ENCODE measurements around the gene ADTRP. TPM values are rescaled to one million over a fixed set of nuclear protein-coding genes. Genes with fewer than 3 reads are reported as not detected.

The ADTRP gene
- total RNA-seq, 2 experiments from 2014 or later: not detected

DNA sequence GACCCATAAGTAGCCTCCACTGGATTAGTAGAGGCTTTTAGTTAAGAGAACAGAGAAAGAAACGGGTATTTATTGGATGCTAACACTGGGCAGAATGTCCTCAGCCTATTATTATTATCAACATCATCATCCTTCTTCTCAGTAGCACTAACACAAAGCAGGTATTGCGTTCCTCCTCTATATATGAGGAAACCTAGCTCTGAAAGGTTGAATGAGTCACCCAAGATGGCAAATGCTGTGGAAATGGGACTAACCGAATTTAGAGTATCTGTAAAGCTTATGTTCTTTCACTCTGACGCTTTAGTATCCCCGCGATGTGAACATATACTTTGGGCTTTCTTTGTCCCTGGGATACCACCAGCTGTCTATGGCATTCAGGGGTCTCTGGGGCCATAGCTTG lies 77.0 kb downstream of the ADTRP start:
- H3K9me2 ChIP-seq (ENCODE audit: insufficient read depth, low read length): no peaks in the 10 kb centered on the region
- BruUV-seq (replicated peaks): no TSS peak
- H3K36me3 ChIP-seq (ENCODE audit: insufficient read depth, low read length): no peaks in the 10 kb centered on the region
- no peak overlapping the region for H3K4me3 ChIP-seq (ENCODE audit: low read depth, low read length, poor library complexity, severe bottlenecking)
- H3K27ac ChIP-seq (ENCODE audit: low read depth, low read length, poor library complexity, severe bottlenecking): no peak overlapping the region
- H4K20me1 ChIP-seq (ENCODE audit: insufficient read depth, low read length): no peaks in the 10 kb centered on the region
- no peak overlapping the region for H2AFZ ChIP-seq (ENCODE audit: low read length)
- intact Hi-C loops (cut with micrococcal nuclease; ENCODE audit: unreplicated experiment): loop anchor here (5.0 to 10.0 kb wide), 2 partner anchors 373 to 586 kb away; no protein-coding TSS in a partner anchor
- DNase-seq (ENCODE audit: low spot score): no peak
- H3K4me1 ChIP-seq (ENCODE audit: insufficient read depth, low read length, poor library complexity, severe bottlenecking): no peaks in the 10 kb centered on the region
- H3K4me2 ChIP-seq (ENCODE audit: low read length): no peak overlapping the region
- no peaks in the 10 kb centered on the region for H3K9me3 ChIP-seq (ENCODE audit: low read length)
- no peaks in the 10 kb centered on the region for H3K79me2 ChIP-seq (ENCODE audit: insufficient read depth, low read depth, low read length)
- no peak for TF ChIP-seq EZH2phosphoT487 (IDR thresholded peaks at IDR 0.05; ENCODE audit: borderline replicate concordance, low read depth, low read length)
- TF ChIP-seq, protein P1, sequence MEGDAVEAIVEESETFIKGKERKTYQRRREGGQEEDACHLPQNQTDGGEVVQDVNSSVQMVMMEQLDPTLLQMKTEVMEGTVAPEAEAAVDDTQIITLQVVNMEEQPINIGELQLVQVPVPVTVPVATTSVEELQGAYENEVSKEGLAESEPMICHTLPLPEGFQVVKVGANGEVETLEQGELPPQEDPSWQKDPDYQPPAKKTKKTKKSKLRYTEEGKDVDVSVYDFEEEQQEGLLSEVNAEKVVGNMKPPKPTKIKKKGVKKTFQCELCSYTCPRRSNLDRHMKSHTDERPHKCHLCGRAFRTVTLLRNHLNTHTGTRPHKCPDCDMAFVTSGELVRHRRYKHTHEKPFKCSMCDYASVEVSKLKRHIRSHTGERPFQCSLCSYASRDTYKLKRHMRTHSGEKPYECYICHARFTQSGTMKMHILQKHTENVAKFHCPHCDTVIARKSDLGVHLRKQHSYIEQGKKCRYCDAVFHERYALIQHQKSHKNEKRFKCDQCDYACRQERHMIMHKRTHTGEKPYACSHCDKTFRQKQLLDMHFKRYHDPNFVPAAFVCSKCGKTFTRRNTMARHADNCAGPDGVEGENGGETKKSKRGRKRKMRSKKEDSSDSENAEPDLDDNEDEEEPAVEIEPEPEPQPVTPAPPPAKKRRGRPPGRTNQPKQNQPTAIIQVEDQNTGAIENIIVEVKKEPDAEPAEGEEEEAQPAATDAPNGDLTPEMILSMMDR (conservative IDR thresholded peaks at IDR 0.05; ENCODE audit: low read length): no peak
- ChIA-PET POLR2A (no interaction called here), CTCF (ENCODE audit: unreplicated experiment) (no interaction called here)

DNA sequence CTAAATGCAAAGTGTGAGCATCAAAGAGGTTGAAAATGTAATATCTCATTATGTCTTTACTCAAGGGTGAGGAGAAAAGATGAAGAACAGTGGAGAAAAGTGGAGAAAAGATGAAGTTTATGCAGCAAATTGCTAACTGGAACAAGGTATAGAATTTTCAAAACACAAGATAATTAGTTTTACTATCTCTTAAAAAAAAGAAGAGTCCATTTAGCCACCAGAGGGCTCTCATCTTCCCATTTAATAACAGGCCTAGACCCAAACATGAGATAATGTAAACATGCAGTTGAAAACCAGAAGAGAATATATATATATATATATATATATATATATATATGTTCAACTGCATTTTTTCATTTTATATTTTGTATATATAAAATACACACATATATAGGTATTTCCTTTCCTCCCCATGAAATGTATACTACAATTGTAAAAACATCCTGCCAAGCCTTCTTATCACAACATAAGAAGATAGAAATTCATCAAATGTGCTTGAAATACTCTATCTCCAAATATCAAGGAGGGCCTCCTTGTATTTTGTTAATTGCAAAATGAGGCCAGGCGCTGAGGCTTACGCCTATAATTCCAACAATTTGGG lies 78.4 kb downstream of the ADTRP start:
- Histone ChIP-seq H4K20me1 (ENCODE audit: insufficient read depth, low read length) (no peaks in the 10 kb centered on the region), H3K4me2 (ENCODE audit: low read length) (no peak overlapping the region), H3K36me3 (ENCODE audit: insufficient read depth, low read length) (no peaks in the 10 kb centered on the region), H3K9me3 (ENCODE audit: low read length) (no peaks in the 10 kb centered on the region), H3K4me3 (ENCODE audit: low read depth, low read length, poor library complexity, severe bottlenecking) (no peak overlapping the region), H3K27ac (ENCODE audit: low read depth, low read length, poor library complexity, severe bottlenecking) (no peak overlapping the region), H3K4me1 (ENCODE audit: insufficient read depth, low read length, poor library complexity, severe bottlenecking) (no peaks in the 10 kb centered on the region), H3K79me2 (ENCODE audit: insufficient read depth, low read depth, low read length) (no peaks in the 10 kb centered on the region), H2AFZ (ENCODE audit: low read length) (no peak overlapping the region), H3K9me2 (ENCODE audit: insufficient read depth, low read length) (no peaks in the 10 kb centered on the region)
- CTCF ChIA-PET (ENCODE audit: unreplicated experiment): no interaction called here
- DNase-seq (ENCODE audit: low spot score): peak; percentile 49
- BruUV-seq (replicated peaks): no TSS peak
- TF ChIP-seq EZH2phosphoT487 (IDR thresholded peaks at IDR 0.05; ENCODE audit: borderline replicate concordance, low read depth, low read length): no peak
- TF ChIP-seq, protein P1 (conservative IDR thresholded peaks at IDR 0.05; ENCODE audit: low read length): peak; percentile 78
- POLR2A ChIA-PET: interaction anchor here (0.5 kb wide), 1 partner anchor 591 kb away, joined by 3 read pairs; no protein-coding TSS in a partner anchor
- intact Hi-C loops (cut with micrococcal nuclease; ENCODE audit: unreplicated experiment): loop anchor here (1.0 to 10.0 kb wide), 3 partner anchors 375 to 587 kb away; no protein-coding TSS in a partner anchor

DNA sequence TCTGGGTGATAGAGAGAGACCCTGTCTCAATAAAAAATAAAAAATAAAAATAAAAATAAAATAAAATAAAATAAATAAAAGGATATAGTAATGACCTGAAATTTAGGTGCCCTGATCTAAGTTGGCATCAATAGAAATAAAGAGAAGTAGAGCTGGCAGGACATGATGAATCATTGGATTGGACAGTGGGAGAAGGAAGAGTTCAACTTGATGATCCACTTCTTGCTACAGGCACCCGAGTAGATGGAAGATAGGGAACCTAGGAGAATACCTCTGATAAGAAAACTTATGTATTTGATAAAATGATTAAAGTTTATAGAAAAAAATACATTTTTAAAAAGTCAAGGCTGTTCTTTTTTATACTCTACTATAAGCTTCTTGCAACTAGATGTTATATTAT lies 79.0 kb downstream of the ADTRP start:
- DNase-seq (ENCODE audit: low spot score): no peak

More for the DNA sequence above, 79.0 kb downstream of the ADTRP start:
- H3K4me1 ChIP-seq (ENCODE audit: insufficient read depth, low read length, poor library complexity, severe bottlenecking): no peaks in the 10 kb centered on the region
- H3K27ac ChIP-seq (ENCODE audit: low read depth, low read length, poor library complexity, severe bottlenecking): no peak overlapping the region
- intact Hi-C loops (cut with micrococcal nuclease; ENCODE audit: unreplicated experiment): loop anchor here (5.0 to 10.0 kb wide), 2 partner anchors 112 to 905 kb away; no protein-coding TSS in a partner anchor
- ChIA-PET CTCF (ENCODE audit: unreplicated experiment) (interaction anchor here (0.8 kb wide), 1 partner anchor 534 kb away, joined by 3 read pairs; no protein-coding TSS in a partner anchor), POLR2A (interaction anchor here (0.5 kb wide), 1 partner anchor 592 kb away, joined by 3 read pairs; no protein-coding TSS in a partner anchor)
- H3K4me3 ChIP-seq (ENCODE audit: low read depth, low read length, poor library complexity, severe bottlenecking): no peak overlapping the region
- H3K9me2 ChIP-seq (ENCODE audit: insufficient read depth, low read length): no peaks in the 10 kb centered on the region
- no peaks in the 10 kb centered on the region for H4K20me1 ChIP-seq (ENCODE audit: insufficient read depth, low read length)
- no peak overlapping the region for H3K4me2 ChIP-seq (ENCODE audit: low read length)
- no peaks in the 10 kb centered on the region for H3K79me2 ChIP-seq (ENCODE audit: insufficient read depth, low read depth, low read length)
- TF ChIP-seq, protein P1 (conservative IDR thresholded peaks at IDR 0.05; ENCODE audit: low read length): no peak
- TF ChIP-seq EZH2phosphoT487 (IDR thresholded peaks at IDR 0.05; ENCODE audit: borderline replicate concordance, low read depth, low read length): no peak
- no peak overlapping the region for H2AFZ ChIP-seq (ENCODE audit: low read length)
- BruUV-seq (replicated peaks): no TSS peak
- H3K36me3 ChIP-seq (ENCODE audit: insufficient read depth, low read length): no peaks in the 10 kb centered on the region
- no peaks in the 10 kb centered on the region for H3K9me3 ChIP-seq (ENCODE audit: low read length)

Data from OCI-LY7 (cell line).